GM23248 (cell line): ENCODE results near the gene LRP3. TPM values are rescaled to one million over a fixed set of nuclear protein-coding genes. Genes with fewer than 3 reads are reported as not detected.
A peak's percentile ranks its signal among the peaks of the same experiment; 100 is the strongest.
"Not testable (repeated sequence)": the region's sequence is repeated elsewhere in the genome, so short reads cannot be mapped to it uniquely, and the experiment has no call there.

Experiments
- DNase-seq: peaks from one replicate; pipeline ENCODE4 v3.0.0-alpha.2; 2015
- H2AFZ ChIP-seq: fragments of 200-600 bp; sonication (generic); 2 replicates; pipeline ENCODE4 v1.6.1; 2016; ENCODE audit warnings: antibody characterized with exemption
- H3F3A ChIP-seq: fragments of 200-600 bp; sonication (generic); 2 replicates; pipeline ENCODE4 v1.6.1; 2016; ENCODE audit warnings: mild to moderate bottlenecking, antibody characterized with exemption, mixed run types; ENCODE audit not compliant: insufficient read depth
- H3K27ac ChIP-seq: fragments of 200-600 bp; sonication (generic); 2 replicates; pipeline ENCODE4 v1.5.1; 2016; ENCODE audit warnings: mild to moderate bottlenecking
- H3K27me3 ChIP-seq: fragments of 200-600 bp; sonication (generic); replicated peaks from 2 replicates; pipeline ENCODE4 v1.6.1; 2016; ENCODE audit warnings: mild to moderate bottlenecking; ENCODE audit not compliant: insufficient read depth
- H3K36me3 ChIP-seq: fragments of 200-600 bp; sonication (generic); 2 replicates; pipeline ENCODE4 v1.6.1; 2016; ENCODE audit warnings: low read depth, mild to moderate bottlenecking
- H3K4me1 ChIP-seq: fragments of 200-600 bp; sonication (generic); 2 replicates; pipeline ENCODE4 v1.6.1; 2016; ENCODE audit warnings: mild to moderate bottlenecking; ENCODE audit not compliant: insufficient read depth
- H3K4me2 ChIP-seq: fragments of 200-600 bp; sonication (generic); one replicate; pipeline ENCODE4 v1.6.1; 2016; ENCODE audit warnings: mild to moderate bottlenecking; ENCODE audit not compliant: unreplicated experiment
- H3K4me3 ChIP-seq: fragments of 200-600 bp; sonication (generic); 2 replicates; pipeline ENCODE4 v1.5.1; 2016; ENCODE audit warnings: mild to moderate bottlenecking
- H3K79me2 ChIP-seq: fragments of 200-600 bp; sonication (generic); 2 replicates; pipeline ENCODE4 v1.6.1; 2016; ENCODE audit warnings: mild to moderate bottlenecking; ENCODE audit not compliant: insufficient read depth
- H3K9ac ChIP-seq: fragments of 200-600 bp; sonication (generic); 2 replicates; pipeline ENCODE4 v1.6.1; 2016; ENCODE audit warnings: mild to moderate bottlenecking
- H3K9me2 ChIP-seq: fragments of 200-600 bp; sonication (generic); 2 replicates; pipeline ENCODE4 v1.6.1; 2016; ENCODE audit warnings: mixed run types, mild to moderate bottlenecking, moderate library complexity; ENCODE audit not compliant: insufficient read depth
- H3K9me3 ChIP-seq: fragments of 200-600 bp; sonication (generic); one replicate; pipeline ENCODE4 v1.6.1; 2017; ENCODE audit warnings: low read depth
- H4K20me1 ChIP-seq: fragments of 200-600 bp; sonication (generic); 2 replicates; pipeline ENCODE4 v1.6.0; 2016; ENCODE audit not compliant: insufficient read depth
- EZH2 ChIP-seq: fragments of 200-600 bp; sonication (generic); IDR thresholded peaks from 2 replicates; pipeline ENCODE4 v1.6.1; 2018; ENCODE audit warnings: antibody characterized with exemption, mild to moderate bottlenecking; ENCODE audit not compliant: insufficient read depth, poor library complexity, severe bottlenecking
- EZH2phosphoT487 ChIP-seq: fragments of 200-600 bp; sonication (generic); IDR thresholded peaks from 2 replicates; pipeline ENCODE4 v1.6.1; 2018; ENCODE audit warnings: antibody characterized with exemption, moderate library complexity, mild to moderate bottlenecking, low read depth; ENCODE audit not compliant: insufficient read depth
- WGBS, 2 experiments: methylation state at CpG; one replicate each; pipeline ENCODE4 v1.1.6; 2015 to 2017; ENCODE audit warnings: low lambda C conversion rate in 2 of 2, low coverage in 1 of 2; ENCODE audit errors: missing lambda C conversion rate in 2 of 2; 5-methylcytosine and 5-hydroxymethylcytosine counted together
- in situ Hi-C: fragments of 300-500 bp; cut with MboI; formaldehyde crosslinking; loops from 2 replicates; pipeline ENCODE4 v1.15.0; 2020
- polyA plus RNA-seq: library from polyadenylated mRNA; unstranded; fragments of >200 nt; fragmentation: Nextera tagmentation; extraction: Ambion mirVana; gene quantifications from 2 replicates; pipeline ENCODE4 v1.2.1, GENCODE V29; 2016
- total RNA-seq: library from RNA; depleted of rRNA; stranded (reverse); fragments of >200 nt; shearing (Covaris generic); gene quantifications from 2 replicates; pipeline ENCODE4 v1.2.3, GENCODE V29; 2014

Gene LRP3
- total and polyA plus RNA-seq, 2 experiments from 2014 or later, result 2.9 to 58.3 TPM

DNA sequence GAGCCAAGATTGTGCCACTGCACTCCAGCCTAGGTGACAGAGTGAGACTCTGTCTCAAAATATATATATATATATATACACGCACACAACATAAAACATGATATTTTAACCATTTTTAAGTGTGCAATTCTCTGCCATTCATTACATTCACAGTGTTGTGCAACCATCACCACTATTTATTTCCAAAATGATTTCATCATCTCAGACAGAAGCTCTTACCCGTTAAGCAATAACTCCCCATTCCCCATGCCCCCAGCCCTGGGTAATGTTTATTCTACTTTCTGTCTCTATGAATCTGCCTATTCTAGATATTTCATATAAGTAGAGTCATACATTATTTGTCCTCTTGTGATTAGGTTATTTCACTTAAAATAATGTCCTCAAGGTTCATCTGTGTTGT is 42.0 kb upstream of the LRP3 start:
- Histone ChIP-seq H3K27me3 (no peaks in the 10 kb centered on the region), H3K4me1 (no peaks in the 10 kb centered on the region), H3F3A (no peaks in the 10 kb centered on the region), H3K9me3 (no peaks in the 10 kb centered on the region), H3K79me2 (no peaks in the 10 kb centered on the region), H3K9me2 (no peaks in the 10 kb centered on the region), H3K4me3 (no peak overlapping the region), H3K27ac (no peak overlapping the region), H2AFZ (no peak overlapping the region), H3K9ac (no peak overlapping the region), H3K36me3 (no peaks in the 10 kb centered on the region), H3K4me2 (no peak overlapping the region), H4K20me1 (no peaks in the 10 kb centered on the region)
- DNase-seq, result no peak
- WGBS, 2 experiments, result 76 to 81% methylated on average over 2 of the region's 2 CpGs
- in situ Hi-C loops, result no loop called here
- TF ChIP-seq EZH2 (no peak), EZH2phosphoT487 (no peak)

DNA sequence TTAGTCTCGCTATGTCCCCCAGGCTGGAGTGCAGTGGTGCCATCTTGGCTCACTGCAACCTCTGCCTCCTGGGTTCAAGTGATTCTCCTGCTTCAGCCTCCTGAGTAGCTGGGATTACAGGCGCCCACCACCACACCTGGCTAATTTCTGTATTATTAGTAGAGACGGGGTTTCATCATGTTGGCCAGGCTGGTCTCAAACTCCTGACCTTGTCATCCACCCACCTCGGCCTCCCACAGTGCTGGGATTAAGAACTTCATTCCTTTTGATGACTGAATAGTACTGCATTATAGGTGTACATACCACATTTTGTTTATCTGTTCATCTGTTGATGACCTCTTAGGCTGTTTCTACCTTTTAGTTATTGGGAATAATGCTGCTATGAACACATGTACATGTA is 41.5 kb upstream of the LRP3 start:
- 70 to 73% methylated on average over 4 of the region's 4 CpGs for WGBS, 2 experiments
- H3K4me2 ChIP-seq, H3K4me1 ChIP-seq, H3K36me3 ChIP-seq, H4K20me1 ChIP-seq, DNase-seq, H3K9me2 ChIP-seq, H3K4me3 ChIP-seq, H3K79me2 ChIP-seq, H3K27ac ChIP-seq, H3K9ac ChIP-seq, H3K9me3 ChIP-seq, in situ Hi-C loops, H3K27me3 ChIP-seq, H3F3A ChIP-seq, H2AFZ ChIP-seq: not testable (repeated sequence)

DNA sequence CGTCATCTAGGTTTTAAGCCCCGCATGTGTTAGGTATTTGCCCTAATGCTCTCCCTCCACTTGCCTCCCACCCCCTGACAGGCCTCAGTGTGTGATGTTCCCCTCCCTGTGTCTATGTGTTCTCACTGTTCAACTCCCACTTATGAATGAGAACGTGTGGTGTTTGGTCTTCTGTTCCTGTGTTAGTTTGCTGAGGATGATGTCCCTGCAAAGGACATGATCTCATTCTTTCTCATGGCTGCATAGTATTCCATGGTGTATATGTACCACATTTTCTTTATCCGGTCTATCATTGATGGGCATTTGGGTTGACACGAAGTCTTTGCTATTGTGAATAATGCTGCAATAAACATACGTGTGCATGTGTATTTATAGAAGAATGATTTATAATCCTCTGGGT is 39.8 kb upstream of the LRP3 start:
- WGBS, 2 experiments, result 66 to 74% methylated on average over 6 of the region's 6 CpGs
- H2AFZ ChIP-seq, in situ Hi-C loops, H3F3A ChIP-seq, H3K4me2 ChIP-seq, H3K79me2 ChIP-seq, H3K9me2 ChIP-seq, H4K20me1 ChIP-seq, H3K4me3 ChIP-seq, H3K36me3 ChIP-seq, H3K9me3 ChIP-seq, H3K4me1 ChIP-seq, H3K27me3 ChIP-seq, DNase-seq, H3K27ac ChIP-seq, H3K9ac ChIP-seq: not testable (repeated sequence)

DNA sequence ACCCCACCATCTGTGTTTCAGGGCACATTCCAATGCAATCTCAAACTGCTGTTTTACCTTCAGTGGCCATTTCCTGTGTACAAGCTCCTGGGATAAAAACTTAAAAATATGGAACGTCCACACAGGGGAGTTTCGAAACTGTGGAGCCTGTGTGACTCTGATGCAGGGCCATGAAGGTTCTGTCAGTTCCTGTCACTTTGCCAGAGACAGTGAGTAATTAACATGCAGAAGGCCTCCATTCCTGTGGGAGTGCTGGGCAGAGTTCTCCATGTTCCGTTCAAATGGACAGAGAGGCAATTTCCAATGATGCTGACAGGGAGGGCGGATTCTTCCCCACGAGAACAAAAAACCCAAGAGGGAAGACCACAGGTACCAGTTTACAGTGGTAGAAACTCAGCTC is 37.8 kb upstream of the LRP3 start:
- H3K36me3 ChIP-seq, result no peaks in the 10 kb centered on the region
- H3K9ac ChIP-seq, result no peak overlapping the region
- no peaks in the 10 kb centered on the region for H3K27me3 ChIP-seq
- H2AFZ ChIP-seq, result no peak overlapping the region
- H3K79me2 ChIP-seq, result no peaks in the 10 kb centered on the region
- H3K4me1 ChIP-seq, result no peaks in the 10 kb centered on the region
- H3K9me3 ChIP-seq, result no peaks in the 10 kb centered on the region
- no peak overlapping the region for H3K27ac ChIP-seq
- no peaks in the 10 kb centered on the region for H3F3A ChIP-seq
- H4K20me1 ChIP-seq, result no peaks in the 10 kb centered on the region
- H3K4me2 ChIP-seq, result no peak overlapping the region
- H3K4me3 ChIP-seq, result no peak overlapping the region
- TF ChIP-seq EZH2phosphoT487 (no peak), EZH2 (no peak)
- in situ Hi-C loops, result no loop called here
- no peaks in the 10 kb centered on the region for H3K9me2 ChIP-seq
- WGBS, 2 experiments, result 75 to 77% methylated on average over 5 of the region's 5 CpGs
- DNase-seq, result peak; percentile 67

DNA sequence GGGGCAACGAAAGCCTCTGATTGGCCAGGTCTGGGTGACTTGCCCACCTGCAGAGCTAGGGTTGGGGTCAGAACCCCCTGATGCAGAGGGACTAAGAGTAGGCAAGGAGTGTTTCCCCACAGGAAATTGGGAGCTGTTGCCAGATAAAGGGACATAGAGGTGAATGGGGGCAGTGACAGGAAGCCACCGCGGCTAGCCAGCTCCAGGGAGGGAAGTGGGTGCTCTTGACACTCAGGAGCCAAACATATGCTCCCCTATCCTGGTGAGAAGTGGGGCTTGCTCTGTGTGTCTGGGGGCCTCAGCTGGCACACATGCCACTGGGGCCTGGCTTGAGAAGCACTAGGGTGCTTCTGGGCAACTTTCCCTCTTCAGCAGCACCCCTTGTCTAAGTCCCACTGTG is 36.2 kb upstream of the LRP3 start:
- Histone ChIP-seq H3K9ac (no peak overlapping the region), H3K4me2 (no peak overlapping the region), H3K79me2 (no peaks in the 10 kb centered on the region), H2AFZ (no peak overlapping the region), H3F3A (no peaks in the 10 kb centered on the region), H3K27me3 (no peaks in the 10 kb centered on the region), H3K4me1 (no peaks in the 10 kb centered on the region), H3K36me3 (no peaks in the 10 kb centered on the region), H3K27ac (no peak overlapping the region), H3K9me2 (no peaks in the 10 kb centered on the region), H3K9me3 (no peaks in the 10 kb centered on the region), H3K4me3 (no peak overlapping the region), H4K20me1 (no peaks in the 10 kb centered on the region)
- in situ Hi-C loops, result no loop called here
- 97 to 98% methylated on average over 3 of the region's 3 CpGs for WGBS, 2 experiments
- TF ChIP-seq EZH2 (no peak), EZH2phosphoT487 (no peak)
- DNase-seq, result no peak
